HG03095 (cell line): Measurements from ENCODE around the gene REP15.
"Not testable (repeated sequence)": the region's sequence is repeated elsewhere in the genome, so short reads cannot be mapped to it uniquely, and the experiment has no call there.

Source experiments
- ATAC-seq: cut with Tn5 transposase; IDR thresholded peaks from one replicate; pipeline ENCODE4 v1.9.1; 2021; ENCODE audit warnings: moderate library complexity; ENCODE audit not compliant: unreplicated experiment

Gene REP15

DNA sequence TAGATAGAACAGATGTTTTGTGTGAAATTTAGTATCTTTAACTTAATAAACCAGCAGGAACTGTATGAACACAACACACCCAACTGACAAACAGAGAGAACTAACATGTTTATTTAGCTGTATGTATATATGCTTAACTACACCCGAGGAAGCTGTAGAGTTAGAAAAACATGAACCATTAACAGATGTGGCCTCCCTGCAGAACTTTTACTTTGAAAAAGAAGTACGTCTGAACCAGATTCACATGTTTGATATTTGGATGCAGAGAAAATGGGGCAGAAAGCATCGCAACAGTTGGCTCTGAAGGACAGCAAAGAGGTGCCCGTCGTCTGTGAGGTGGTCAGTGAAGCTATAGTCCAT, at the start of gene REP15:
TSS of gene REP15 (plus strand) at position 155 of the 360 bp plus-strand sequence. CDS start at position 271, 116 bp downstream.
- ATAC-seq, result no peak

DNA sequence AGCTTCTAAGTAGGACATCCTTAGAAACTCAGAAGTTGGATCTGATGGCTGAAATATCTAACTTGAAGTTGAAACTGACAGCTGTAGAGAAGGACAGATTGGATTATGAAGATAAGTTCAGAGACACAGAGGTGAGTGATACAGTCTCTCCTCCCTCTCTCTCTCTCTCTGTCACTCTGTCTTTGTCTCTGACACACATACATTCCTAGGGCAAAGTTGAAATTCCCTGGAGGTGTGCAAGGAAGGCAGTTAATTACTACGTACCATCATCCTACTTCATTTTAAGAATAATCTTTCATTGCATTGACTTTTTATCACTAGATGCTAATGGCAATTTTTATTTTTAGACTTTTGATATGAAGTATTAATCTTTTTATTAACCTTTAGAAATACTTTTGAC, 46.2 kb upstream of the REP15 start:
- ATAC-seq, result no peak

DNA sequence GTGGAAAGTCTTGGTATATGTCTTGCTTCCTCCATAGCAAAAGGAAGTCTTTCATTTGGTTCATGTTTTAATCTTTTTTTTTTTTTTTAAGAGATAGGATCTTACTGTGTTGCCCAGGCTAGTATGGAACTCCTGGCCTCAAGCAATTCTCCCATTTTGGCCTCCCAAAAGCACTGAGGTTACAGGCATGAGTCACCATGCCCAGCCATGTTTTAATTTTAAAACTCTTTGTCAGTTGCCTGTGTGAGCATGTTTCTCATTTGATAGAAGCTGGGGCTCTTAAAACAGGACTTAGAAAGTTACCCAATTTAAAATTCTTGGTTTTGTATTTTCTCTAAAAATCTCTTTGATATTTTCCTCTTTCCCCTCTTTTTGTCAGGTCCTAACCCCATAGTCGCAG, 45.0 kb upstream of the REP15 start:
- ATAC-seq, result no peak

DNA sequence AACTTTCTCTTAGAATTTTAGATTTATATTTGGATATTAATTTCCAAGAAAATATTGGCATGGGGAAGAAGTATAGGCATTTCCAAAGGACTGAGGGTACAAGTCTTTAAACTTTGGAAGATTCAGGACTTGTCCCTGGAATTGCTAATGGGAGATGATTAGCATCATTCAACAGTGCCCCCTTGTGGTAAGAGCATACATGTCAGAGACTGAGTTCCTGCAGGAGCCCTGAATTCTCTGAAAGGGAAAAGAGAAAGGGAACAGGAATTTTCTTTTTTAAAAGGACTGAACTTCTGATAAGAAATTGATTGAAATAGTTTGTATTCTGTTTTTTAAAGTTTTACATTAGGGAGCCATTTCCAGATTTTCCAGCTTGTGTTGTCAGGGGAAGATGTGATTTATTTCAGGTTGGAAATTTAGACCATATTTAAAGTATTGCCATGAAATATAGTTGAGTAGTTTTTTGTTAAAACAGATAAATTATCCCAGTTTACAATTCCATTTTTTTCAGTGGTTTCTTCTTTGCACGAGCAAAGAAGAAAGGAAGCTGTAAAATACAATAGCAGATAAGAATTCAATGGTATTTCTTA, 44.0 kb upstream of the REP15 start:
- ATAC-seq, result no peak

- no peak for ATAC-seq
Measured at GRCh38 chr12:27653661-27654060, 42.6 kb upstream of the REP15 start.

DNA sequence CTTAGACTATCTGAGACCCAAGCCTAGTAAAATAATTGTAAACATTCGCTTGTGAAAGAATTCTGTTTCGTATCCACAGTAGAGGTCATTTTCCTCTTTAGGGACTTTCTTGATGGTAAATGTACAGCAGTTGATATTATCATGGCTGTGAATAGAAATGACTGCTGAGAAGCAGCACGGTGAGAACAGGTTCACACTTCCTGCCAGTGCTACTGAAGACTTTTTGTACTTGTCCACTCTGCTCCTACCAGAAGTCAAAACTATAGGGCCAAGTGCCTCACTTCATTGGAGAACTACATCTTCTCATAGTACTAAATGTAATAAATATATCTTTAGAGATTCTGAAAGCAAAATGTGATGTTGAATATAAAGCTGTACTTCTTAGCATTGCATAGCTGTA, 40.8 kb upstream of the REP15 start:
- not testable (repeated sequence) for ATAC-seq

DNA sequence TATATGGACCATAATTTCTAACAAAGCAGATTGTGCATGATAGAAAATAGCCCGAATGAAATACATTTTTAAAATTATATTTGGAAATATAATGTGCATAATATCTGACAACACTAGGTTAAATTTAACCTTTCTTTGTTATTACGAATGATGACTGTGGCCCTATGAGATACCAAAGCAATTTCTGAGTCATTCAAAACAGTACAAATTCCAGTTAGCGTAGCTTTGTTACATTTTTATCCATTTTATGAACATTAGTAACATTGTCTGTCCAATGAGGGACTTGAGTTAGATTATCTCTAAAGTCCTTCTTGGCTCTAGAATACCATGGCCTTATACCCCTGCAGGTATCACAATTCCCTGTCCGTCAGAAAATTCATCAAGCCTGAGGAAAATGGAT, 39.0 kb upstream of the REP15 start:
- ATAC-seq, result no peak

DNA sequence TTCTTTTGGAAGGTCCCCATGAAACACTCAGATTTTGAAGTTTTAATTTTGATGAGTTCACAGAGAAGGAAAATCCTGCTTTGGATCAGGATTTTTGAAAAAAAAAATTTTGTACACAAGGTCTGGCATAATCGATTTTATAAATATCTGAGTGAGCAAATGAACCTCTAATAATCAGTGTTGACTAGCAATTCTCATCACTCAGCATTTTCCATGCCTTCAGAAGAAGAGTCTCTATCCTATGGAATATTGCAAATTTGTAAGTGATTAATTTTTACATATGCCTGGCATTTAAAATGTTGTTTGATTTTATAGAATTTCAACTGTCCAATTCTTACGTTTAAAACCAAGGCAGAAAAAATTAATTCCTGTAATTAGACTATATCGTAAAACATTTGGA, 30.5 kb upstream of the REP15 start:
- no peak for ATAC-seq

- no peak for ATAC-seq
Measured at GRCh38 chr12:27666510-27666909, 29.7 kb upstream of the REP15 start.

DNA sequence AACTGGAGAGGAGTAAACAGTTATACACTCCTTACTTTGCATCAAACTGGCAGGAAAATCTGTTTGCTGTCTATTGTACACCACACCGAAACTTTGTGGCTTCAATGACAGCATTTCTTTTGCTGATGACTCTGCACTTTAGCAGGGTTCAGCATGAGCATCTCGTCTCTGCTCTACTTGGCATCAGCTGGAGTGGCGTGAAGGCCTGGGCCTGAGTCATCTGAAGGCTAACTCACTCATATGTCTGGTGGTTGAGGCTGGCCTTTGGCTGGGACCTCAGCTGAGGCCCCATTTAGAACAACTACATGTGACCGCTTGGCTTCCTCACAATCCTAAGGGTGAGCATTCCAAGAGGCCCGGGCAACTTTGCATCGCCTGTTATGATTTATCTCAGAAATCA, 28.7 kb upstream of the REP15 start:
- no peak for ATAC-seq

- no peak for ATAC-seq
Measured at GRCh38 chr12:27672051-27672450, 24.2 kb upstream of the REP15 start.

DNA sequence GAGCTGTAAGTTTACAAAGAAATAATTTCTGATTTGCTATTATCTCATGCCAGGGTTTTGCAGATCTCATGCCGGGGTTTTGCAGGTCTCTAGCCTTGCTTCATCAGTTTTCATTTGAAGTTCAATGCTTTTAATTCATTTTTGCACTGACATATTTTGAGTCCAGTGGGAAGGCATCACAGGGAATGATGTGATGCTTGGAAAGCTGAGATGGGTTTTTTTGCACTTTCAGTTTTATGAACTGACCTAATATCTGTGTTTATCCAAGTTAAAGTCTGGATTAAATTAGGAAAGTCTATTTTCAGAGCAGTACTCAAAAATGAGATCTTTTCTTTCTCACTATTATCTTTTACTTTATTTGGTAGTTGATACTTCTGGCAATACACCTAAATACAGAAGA, 23.6 kb upstream of the REP15 start:
- ATAC-seq, result no peak

DNA sequence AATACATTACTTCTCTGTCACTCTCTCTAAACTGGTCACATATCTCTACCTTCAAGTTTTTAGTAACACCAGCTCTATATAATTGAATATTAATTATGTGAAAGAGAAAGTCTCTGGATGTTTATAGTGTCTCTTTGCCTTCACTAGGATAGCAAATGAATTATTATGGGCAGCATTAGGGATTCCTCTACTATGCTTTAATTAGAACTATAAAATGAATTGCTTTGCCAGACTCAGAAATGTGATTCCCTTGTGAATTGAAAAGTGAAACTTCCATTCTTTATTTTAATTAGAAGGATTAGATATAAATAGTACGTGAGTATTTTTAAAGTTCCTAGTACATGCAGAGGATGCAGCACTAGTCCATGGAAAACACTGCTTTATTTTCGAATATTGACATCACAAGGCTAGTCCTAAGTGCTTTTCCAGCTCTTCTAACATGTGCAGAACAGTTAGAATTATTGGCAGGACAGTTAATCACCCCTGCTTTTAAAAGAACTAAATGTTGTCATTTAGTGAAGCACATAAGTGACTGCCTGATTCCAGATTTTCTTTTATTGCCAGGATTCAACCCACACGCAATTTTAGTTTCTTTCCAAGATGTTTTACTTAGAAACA, 23.0 kb upstream of the REP15 start:
- no peak for ATAC-seq

- no peak for ATAC-seq
Measured at GRCh38 chr12:27674989-27675388, 21.3 kb upstream of the REP15 start.

GRCh38 chr12:27680619-27681018, 15.6 kb upstream of the REP15 start:
- ATAC-seq, result no peak

- no peak for ATAC-seq
Measured at GRCh38 chr12:27682534-27682933, 13.7 kb upstream of the REP15 start.

- no peak for ATAC-seq
Measured at GRCh38 chr12:27685274-27685673, 11.0 kb upstream of the REP15 start.

DNA sequence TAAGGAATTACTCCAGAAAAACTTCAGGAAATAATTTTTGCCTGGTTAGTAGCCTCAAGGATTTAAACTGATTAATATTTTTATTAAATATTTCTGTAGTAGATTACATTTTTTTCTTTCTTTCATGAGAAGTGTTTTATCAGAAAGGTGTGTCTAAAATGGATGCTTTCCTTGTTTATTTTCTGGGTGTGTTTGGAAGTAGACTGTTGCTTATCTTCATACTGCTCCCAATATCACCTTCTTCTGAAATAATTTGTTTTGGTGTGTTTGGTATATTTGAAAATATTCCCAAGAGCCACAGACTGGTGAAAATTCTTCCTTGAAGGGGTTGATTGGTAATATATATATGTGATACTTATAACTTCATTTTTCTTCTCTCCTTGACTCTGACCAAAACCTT, 10.1 kb upstream of the REP15 start:
- no peak for ATAC-seq

- ATAC-seq, result no peak
Measured at GRCh38 chr12:27688671-27689070, 7.6 kb upstream of the REP15 start.

- ATAC-seq, result no peak
Measured at GRCh38 chr12:27689558-27690180, 6.6 kb upstream of the REP15 start.

- ATAC-seq, result no peak
Measured at GRCh38 chr12:27693403-27693802, 2.8 kb upstream of the REP15 start.

GRCh38 chr12:27695556-27696292, 523 bp upstream of the REP15 start:
- ATAC-seq, result no peak
